RCC 7860 (cell line): ENCODE data around the gene GFOD2.

Source experiments
- DNase-seq: peaks from one replicate; pipeline ENCODE4 v3.0.0-alpha.2; 2015; ENCODE audit warnings: low spot score
- FAIRE-seq: peaks from 2 replicates; lab custom pipeline; 2012; peaks lifted over from hg19 to GRCh38; lab: Jason Lieb, UNC

The GFOD2 gene

GRCh38 chr16:67660564-67661028 is 58.5 kb downstream of the GFOD2 start, which contains the start of gene PARD6A:
TSS of gene PARD6A (plus strand) at chr16:67660960. CDS start at chr16:67661039, 79 bp downstream.
- DNase-seq (peak; percentile 85), FAIRE-seq (no peak)

GRCh38 chr16:67659675-67660563 is 59.2 kb downstream of the GFOD2 start, which contains the start of gene ACD:
TSS of gene ACD (minus strand) at chr16:67660260. CDS start at chr16:67660220, 40 bp downstream.
- peak; percentile 81 for DNase-seq
- FAIRE-seq = no peak

GRCh38 chr16:67658849-67659674 is 60.1 kb downstream of the GFOD2 start:
- FAIRE-seq (no peak), DNase-seq (no peak)

GRCh38 chr16:67657751-67658518 is 61.2 kb downstream of the GFOD2 start:
- no peak for FAIRE-seq
- DNase-seq = no peak

- DNase-seq = no peak
- FAIRE-seq = no peak
These were observed 62.0 kb downstream of the GFOD2 start for GRCh38 chr16:67657017-67657608.

GRCh38 chr16:67656344-67657016 is 62.6 kb downstream of the GFOD2 start:
- FAIRE-seq (no peak), DNase-seq (no peak)

- FAIRE-seq (no peak), DNase-seq (no peak)
These were observed 63.8 kb downstream of the GFOD2 start for GRCh38 chr16:67655363-67655762.

- DNase-seq (no peak), FAIRE-seq (no peak)
These were observed 64.7 kb downstream of the GFOD2 start for GRCh38 chr16:67654403-67654911.

GRCh38 chr16:67653789-67654402 is 65.2 kb downstream of the GFOD2 start:
- no peak for DNase-seq
- no peak for FAIRE-seq

GRCh38 chr16:67653128-67653788 is 65.9 kb downstream of the GFOD2 start:
- FAIRE-seq (no peak), DNase-seq (peak; percentile 6)

GRCh38 chr16:67652578-67653127 is 66.5 kb downstream of the GFOD2 start:
- DNase-seq (no peak), FAIRE-seq (no peak)

- no peak for FAIRE-seq
- DNase-seq = no peak
These were observed 67.3 kb downstream of the GFOD2 start for GRCh38 chr16:67651847-67652246.

GRCh38 chr16:67651039-67651438 is 68.1 kb downstream of the GFOD2 start:
- DNase-seq (no peak), FAIRE-seq (no peak)

- FAIRE-seq = no peak
- no peak for DNase-seq
These were observed 69.1 kb downstream of the GFOD2 start for GRCh38 chr16:67650023-67650422.

- DNase-seq (no peak), FAIRE-seq (no peak)
These were observed 69.6 kb downstream of the GFOD2 start for GRCh38 chr16:67649494-67649931.

- FAIRE-seq (no peak), DNase-seq (no peak)
These were observed 70.2 kb downstream of the GFOD2 start for GRCh38 chr16:67648764-67649407.

GRCh38 chr16:67648088-67648763 is 70.9 kb downstream of the GFOD2 start:
- FAIRE-seq (no peak), DNase-seq (no peak)
